HepG2 (cell line): ENCODE data around the gene FGD4.

Source experiments
- CHD2 ChIP-seq: IDR thresholded peaks from 2 replicates; pipeline ENCODE4 v1.6.1; 2011; ENCODE audit warnings: low read depth, low read length, improper control_type of control experiment
- ELF1 ChIP-seq: sonication (generic); formaldehyde crosslinking; IDR thresholded peaks from 2 replicates; pipeline ENCODE4 v1.4.0; 2020; ENCODE audit warnings: missing genetic modification reagents
- HBP1 ChIP-seq: IDR thresholded peaks from 2 replicates; pipeline ENCODE4 v1.6.1; 2016; ENCODE audit warnings: low read depth, control low read depth
- HIVEP1 ChIP-seq: sonication (generic); formaldehyde crosslinking; IDR thresholded peaks from 2 replicates; pipeline ENCODE4 v1.4.0; 2020; ENCODE audit warnings: mild to moderate bottlenecking, missing genetic modification reagents
- HMGXB4 ChIP-seq, 2 experiments: sonication (generic) in 1 of 2; formaldehyde crosslinking in 1 of 2; IDR thresholded peaks; 2 replicates each; pipeline versions ENCODE4 v1.4.0 to v1.6.1; 2018 to 2020; ENCODE audit warnings: missing genetic modification reagents in 2 of 2, borderline replicate concordance in 1 of 2, low read depth in 1 of 2, mild to moderate bottlenecking in 1 of 2, missing biosample characterization in 1 of 2
- MXI1 ChIP-seq: IDR thresholded peaks from 3 replicates; pipeline ENCODE4 v1.6.1; 2012; ENCODE audit warnings: low read depth, low read length, inconsistent platforms, borderline replicate concordance
- SALL2 ChIP-seq: sonication (generic); formaldehyde crosslinking; IDR thresholded peaks from 2 replicates; pipeline ENCODE4 v1.8.1; 2023; ENCODE audit warnings: mild to moderate bottlenecking, missing genetic modification reagents, inconsistent platforms
- U2AF1 ChIP-seq: fragments of 200-400 bp; formaldehyde crosslinking; optimal IDR thresholded peaks from 2 replicates; pipeline ENCODE3; 2017; ENCODE audit warnings: mild to moderate bottlenecking, low read depth, low read length
- ZFP36 ChIP-seq: fragments of 150-350 bp; IDR thresholded peaks from 2 replicates; pipeline ENCODE4 v1.6.1; 2018; ENCODE audit warnings: borderline replicate concordance, low read length, low read depth; ENCODE audit not compliant: partially characterized antibody
- ZNF354B ChIP-seq: sonication (generic); formaldehyde crosslinking; IDR thresholded peaks from 2 replicates; pipeline ENCODE4 v1.8.0; 2022; ENCODE audit warnings: mild to moderate bottlenecking, missing genetic modification reagents
- TF ChIP-seq, protein P1 (sequence below): sonication (generic); formaldehyde crosslinking; IDR thresholded peaks from 2 replicates; pipeline ENCODE4 v1.8.1; 2023; ENCODE audit warnings: missing genetic modification reagents, mild to moderate bottlenecking, borderline replicate concordance
- TF ChIP-seq, protein P2 (sequence below): sonication (generic); formaldehyde crosslinking; IDR thresholded peaks from 2 replicates; pipeline ENCODE4 v1.5.0; 2020; ENCODE audit warnings: mild to moderate bottlenecking, missing genetic modification reagents, moderate library complexity

DNA sequence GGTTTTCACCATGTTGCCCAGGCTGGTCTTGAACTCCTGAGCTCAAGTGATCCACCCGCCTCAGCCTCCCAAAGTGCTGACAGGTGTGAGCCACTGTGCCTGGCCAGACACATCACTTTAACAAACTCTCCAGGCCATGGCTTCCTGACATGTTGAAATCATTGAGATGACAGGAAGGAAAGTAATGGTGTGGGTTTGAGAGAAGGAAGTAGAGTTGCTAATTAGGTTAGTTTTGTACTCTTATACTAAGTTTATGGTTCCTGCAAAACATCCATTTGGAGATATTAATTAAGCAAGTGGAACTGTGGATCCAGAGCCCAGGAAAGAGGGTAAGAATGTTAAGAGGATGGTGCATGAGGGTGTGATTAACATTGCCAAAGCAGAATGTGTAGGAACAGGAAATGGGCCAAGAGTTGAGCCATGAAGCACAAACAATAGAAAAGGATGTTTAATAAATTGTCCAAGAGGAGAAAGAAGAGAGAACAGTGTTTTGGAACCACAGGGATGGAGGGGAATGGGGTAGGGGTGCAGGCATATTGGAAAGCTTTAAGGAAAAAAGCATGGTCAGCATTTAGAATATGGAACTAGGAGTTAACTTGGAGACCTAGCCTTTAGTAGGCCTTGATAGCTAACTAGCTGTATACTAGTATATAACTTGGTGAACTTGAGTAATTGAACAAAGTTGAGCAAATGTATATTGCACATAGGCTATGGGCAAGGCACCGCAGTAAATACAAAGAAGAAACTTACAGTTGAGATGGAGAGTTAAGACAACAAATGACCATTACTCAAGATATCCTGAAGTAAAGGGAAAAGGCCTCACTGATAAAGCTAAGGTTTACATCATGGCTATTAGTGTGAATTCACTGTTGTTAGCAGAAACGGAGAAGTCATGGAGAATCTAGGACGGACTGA lies 188.5 kb downstream of the FGD4 start:
- TF ChIP-seq ZNF354B, result no peak
- TF ChIP-seq ELF1 (CRISPR knock-in tag), result no peak
- no peak for TF ChIP-seq MXI1
- no peak for TF ChIP-seq SALL2 (CRISPR knock-in tag)
- TF ChIP-seq, protein P1, sequence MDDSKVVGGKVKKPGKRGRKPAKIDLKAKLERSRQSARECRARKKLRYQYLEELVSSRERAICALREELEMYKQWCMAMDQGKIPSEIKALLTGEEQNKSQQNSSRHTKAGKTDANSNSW (CRISPR knock-in tag), result no peak
- TF ChIP-seq, protein P2, sequence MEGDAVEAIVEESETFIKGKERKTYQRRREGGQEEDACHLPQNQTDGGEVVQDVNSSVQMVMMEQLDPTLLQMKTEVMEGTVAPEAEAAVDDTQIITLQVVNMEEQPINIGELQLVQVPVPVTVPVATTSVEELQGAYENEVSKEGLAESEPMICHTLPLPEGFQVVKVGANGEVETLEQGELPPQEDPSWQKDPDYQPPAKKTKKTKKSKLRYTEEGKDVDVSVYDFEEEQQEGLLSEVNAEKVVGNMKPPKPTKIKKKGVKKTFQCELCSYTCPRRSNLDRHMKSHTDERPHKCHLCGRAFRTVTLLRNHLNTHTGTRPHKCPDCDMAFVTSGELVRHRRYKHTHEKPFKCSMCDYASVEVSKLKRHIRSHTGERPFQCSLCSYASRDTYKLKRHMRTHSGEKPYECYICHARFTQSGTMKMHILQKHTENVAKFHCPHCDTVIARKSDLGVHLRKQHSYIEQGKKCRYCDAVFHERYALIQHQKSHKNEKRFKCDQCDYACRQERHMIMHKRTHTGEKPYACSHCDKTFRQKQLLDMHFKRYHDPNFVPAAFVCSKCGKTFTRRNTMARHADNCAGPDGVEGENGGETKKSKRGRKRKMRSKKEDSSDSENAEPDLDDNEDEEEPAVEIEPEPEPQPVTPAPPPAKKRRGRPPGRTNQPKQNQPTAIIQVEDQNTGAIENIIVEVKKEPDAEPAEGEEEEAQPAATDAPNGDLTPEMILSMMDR (CRISPR knock-in tag), result no peak
- TF ChIP-seq HBP1 (CRISPR knock-in tag), result no peak
- TF ChIP-seq U2AF1, result no peak
- TF ChIP-seq HMGXB4 (CRISPR knock-in tag; IDR thresholded peaks at IDR 0.05; ENCODE audit: borderline replicate concordance in 1 of 2, low read depth in 1 of 2), result no peak
- no peak for TF ChIP-seq CHD2
- no peak for TF ChIP-seq ZFP36
- no peak for TF ChIP-seq HIVEP1 (CRISPR knock-in tag)
